GM03348 (cell line): Measurements from ENCODE around the gene BMX.
A peak's percentile ranks its signal among the peaks of the same experiment; 100 is the strongest.

ENCODE experiments used
- DNase-seq: peaks from one replicate; pipeline ENCODE4 v3.0.0; 2012; ENCODE audit warnings: low spot score

BMX gene

GRCh38 chrX:15507005-15507404, 6.4 kb downstream of the BMX start:
- no peak for DNase-seq

GRCh38 chrX:15509845-15510244, 9.2 kb downstream of the BMX start:
- no peak for DNase-seq

GRCh38 chrX:15511563-15511962, 11.0 kb downstream of the BMX start:
- no peak for DNase-seq

GRCh38 chrX:15512401-15512965, 11.9 kb downstream of the BMX start:
- no peak for DNase-seq

- no peak for DNase-seq
Measured at GRCh38 chrX:15514279-15514678, 13.7 kb downstream of the BMX start.

GRCh38 chrX:15515931-15516330, 15.3 kb downstream of the BMX start:
- DNase-seq: no peak

- DNase-seq: no peak
Measured at GRCh38 chrX:15522464-15522863, 21.9 kb downstream of the BMX start.

- no peak for DNase-seq
Measured at GRCh38 chrX:15523088-15523487, 22.5 kb downstream of the BMX start.

- DNase-seq: peak; percentile 1
Measured at GRCh38 chrX:15524417-15524816, 23.8 kb downstream of the BMX start.

GRCh38 chrX:15525664-15526416, 25.2 kb downstream of the BMX start:
- no peak for DNase-seq

GRCh38 chrX:15529165-15529564, 28.6 kb downstream of the BMX start:
- DNase-seq: no peak

GRCh38 chrX:15530318-15530717, 29.7 kb downstream of the BMX start:
- no peak for DNase-seq

- no peak for DNase-seq
Measured at GRCh38 chrX:15546745-15547144, 46.1 kb downstream of the BMX start.

- DNase-seq: no peak
Measured at GRCh38 chrX:15547356-15547755, 46.7 kb downstream of the BMX start.

GRCh38 chrX:15549189-15550012, 48.8 kb downstream of the BMX start:
- DNase-seq: no peak

- no peak for DNase-seq
Measured at GRCh38 chrX:15559227-15559626, 58.6 kb downstream of the BMX start.

- DNase-seq: no peak
Measured at GRCh38 chrX:15560924-15561323, 60.3 kb downstream of the BMX start.

- DNase-seq: no peak
Measured at GRCh38 chrX:15563056-15563455, 62.4 kb downstream of the BMX start.

- peak; percentile 34 for DNase-seq
Measured at GRCh38 chrX:15564981-15565579, 64.5 kb downstream of the BMX start.

GRCh38 chrX:15566244-15566643, 65.6 kb downstream of the BMX start:
- DNase-seq: no peak

GRCh38 chrX:15567267-15567666, 66.7 kb downstream of the BMX start:
- no peak for DNase-seq

- DNase-seq: no peak
Measured at GRCh38 chrX:15567886-15568616, 67.4 kb downstream of the BMX start.
